Activated CD4-positive, CD25-positive, alpha-beta regulatory T cell treated with anti-CD3 and anti-CD28 coated beads, Interleukin-2, amount 50 U/mL, for 72 hours (primary cell): ENCODE measurements around the gene DEUP1.
A peak's percentile ranks its signal among the peaks of the same experiment; 100 is the strongest.
"Not testable (repeated sequence)": the region's sequence is repeated elsewhere in the genome, so short reads cannot be mapped to it uniquely, and the experiment has no call there.

ENCODE experiments used
- DNase-seq: peaks from one replicate; pipeline ENCODE4 v3.0.0; 2021

The DEUP1 gene

DNA sequence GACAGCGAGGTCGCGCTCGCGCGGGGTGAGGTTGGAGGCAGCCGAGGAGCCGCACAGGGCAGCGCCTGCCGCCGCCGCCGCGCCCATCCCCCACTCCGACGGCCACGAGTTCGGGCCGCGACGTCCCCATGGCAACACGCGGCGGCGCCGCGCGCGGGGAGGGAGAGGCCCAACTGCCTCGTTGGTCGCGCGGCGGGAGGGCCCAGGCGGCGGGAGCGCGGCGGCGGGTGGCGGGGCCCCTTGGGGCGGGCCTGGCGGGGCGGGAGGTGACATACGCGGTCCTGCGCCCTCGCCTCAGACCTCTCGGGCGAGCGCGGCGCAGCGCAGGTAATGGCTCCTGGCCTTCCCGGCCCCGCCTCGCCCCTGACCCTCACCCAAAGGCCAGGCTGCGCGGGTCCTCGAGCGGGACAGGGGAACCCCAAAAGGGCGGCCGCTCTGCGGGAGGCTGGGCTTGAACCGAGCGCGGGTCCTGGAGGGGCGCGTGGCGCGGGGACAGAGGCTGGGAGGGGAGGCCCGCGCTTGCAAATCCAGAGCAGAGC is at the start of gene DEUP1:
DEUP1 (plus strand) TSS at position 297 of the 539 bp plus-strand sequence. CDS start 1,518 bp downstream, outside the sequence.
- peak; percentile 30 for DNase-seq

DNA sequence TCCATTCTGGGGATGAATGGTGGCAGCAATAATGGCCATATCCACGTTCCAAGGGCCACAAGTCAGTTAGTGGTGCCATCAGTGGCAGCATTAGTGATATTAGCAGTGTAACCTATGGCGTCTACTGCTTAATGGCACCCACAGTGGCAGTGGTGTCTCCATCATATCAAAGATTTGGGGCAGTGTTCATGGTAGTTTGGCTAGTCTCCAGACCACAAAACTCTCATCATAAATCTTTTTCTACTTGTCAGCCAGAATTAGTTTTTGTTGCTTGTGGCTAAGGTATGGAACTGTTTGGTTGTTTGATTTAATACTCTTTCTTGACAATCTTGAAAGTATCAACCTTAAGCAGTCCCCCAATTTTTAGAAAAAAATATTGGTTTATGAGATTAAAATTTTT is 45.1 kb upstream of the DEUP1 start:
- no peak for DNase-seq

GRCh38 chr11:93287434-93287833 is 43.1 kb upstream of the DEUP1 start:
- DNase-seq: no peak

DNA sequence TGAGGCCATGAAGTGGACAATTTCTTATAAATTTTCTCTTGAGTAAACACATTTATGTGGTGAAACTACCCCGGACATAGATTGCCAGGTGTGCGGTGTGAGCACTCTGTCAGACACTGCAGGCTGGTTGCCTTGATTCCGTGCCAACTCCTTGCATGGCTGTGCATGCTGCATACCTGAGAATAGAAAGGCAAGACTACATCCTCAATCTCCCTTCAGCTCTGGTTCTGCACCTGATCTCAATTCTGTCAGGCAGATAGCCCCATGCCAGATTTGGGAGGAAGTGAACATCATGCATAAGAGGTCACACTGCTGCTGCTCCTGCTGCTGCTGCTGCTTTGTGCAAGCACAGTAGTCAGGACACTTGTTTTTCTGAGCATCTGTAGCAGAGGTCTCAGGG is 42.5 kb upstream of the DEUP1 start:
- no peak for DNase-seq

- no peak for DNase-seq
Measured at GRCh38 chr11:93288767-93289166, 41.8 kb upstream of the DEUP1 start.

GRCh38 chr11:93289782-93290463 is 40.6 kb upstream of the DEUP1 start:
- no peak for DNase-seq

DNA sequence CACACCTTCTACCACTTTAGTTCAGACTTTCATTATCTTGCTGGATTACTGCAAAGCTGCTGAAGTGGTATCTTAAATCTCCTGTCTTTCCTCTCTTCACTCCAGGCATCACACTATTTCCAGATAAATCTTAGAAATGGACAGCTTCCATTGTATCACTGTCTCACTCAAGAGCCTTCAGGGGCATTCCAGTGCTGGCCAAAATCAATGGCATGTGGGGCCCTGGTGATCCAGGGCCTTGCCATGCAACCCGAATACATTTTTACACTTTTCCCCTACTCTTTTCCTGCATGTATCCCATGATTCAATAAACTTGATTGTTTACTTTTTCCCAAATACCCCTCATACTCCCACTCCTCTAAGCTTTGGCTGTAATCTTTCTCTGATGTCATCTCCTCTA is 39.4 kb upstream of the DEUP1 start:
- no peak for DNase-seq

- DNase-seq: no peak
Measured at GRCh38 chr11:93291898-93292297, 38.6 kb upstream of the DEUP1 start.

DNA sequence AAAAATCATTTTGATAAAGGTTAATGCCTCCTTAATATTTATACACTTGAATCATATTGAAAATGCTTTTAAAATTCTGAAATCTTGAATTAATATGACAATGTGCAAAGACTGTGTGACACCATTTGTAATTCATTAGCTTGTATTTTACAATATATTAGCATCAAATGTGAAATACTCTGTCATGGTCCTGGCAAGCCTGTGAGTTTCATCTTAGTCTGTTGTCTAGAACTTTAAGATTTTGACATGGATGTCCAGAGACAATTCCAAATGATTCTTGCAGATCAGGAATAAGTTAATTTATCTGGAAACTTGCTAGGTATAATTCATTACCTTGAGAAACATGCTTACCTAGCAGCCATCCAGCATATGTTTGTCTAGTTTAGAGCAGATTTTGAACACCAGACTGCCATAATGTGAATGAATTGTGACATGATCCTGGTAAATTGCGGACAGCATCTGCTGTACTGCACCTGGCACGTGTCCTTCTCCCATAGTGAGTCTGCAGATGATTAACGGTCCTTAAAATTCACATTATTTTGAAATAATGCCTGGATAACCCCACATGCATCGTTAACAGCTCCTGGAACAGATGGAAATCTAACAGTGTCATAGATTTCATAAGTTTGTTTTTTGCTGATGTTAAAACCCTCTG is 34.5 kb upstream of the DEUP1 start:
- no peak for DNase-seq

DNA sequence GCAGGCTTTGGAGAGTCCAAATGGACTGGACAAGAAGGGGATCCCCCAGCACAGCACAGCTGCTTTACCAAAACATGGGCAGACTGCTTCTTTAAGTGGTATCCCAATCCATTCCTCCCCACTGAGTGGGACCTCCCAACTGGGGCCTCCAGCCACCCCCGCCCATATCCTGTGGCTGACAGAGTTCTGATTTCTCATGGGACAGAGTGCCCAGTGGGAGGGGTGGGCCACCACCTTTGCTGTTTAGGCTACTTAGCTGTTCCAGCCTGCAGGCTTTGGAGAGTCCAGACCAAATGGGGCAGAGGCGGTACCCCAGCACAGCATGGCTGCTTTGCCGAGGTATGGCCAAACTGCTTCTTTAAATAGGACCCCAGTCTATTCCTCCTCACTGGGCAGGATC is 26.9 kb upstream of the DEUP1 start:
- no peak for DNase-seq

DNA sequence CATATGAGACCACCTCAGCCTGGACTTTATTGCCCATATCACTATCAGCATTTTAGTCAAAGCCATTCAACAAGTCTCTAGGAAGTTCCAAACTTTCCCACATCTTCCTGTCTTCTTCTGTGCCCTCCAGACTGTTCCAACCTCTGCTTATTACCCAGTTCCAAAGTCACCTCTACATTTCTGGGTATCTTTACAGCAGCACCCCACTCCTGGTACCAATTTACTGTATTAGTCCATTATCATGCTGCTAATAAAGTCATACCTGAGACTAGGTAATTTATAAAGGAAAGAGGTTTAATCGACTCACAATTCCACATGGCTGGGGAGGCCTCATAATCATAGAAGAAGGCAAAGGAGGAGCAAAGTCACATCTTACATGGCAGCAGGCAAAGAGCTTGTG is 16.1 kb upstream of the DEUP1 start:
- DNase-seq: not testable (repeated sequence)

DNA sequence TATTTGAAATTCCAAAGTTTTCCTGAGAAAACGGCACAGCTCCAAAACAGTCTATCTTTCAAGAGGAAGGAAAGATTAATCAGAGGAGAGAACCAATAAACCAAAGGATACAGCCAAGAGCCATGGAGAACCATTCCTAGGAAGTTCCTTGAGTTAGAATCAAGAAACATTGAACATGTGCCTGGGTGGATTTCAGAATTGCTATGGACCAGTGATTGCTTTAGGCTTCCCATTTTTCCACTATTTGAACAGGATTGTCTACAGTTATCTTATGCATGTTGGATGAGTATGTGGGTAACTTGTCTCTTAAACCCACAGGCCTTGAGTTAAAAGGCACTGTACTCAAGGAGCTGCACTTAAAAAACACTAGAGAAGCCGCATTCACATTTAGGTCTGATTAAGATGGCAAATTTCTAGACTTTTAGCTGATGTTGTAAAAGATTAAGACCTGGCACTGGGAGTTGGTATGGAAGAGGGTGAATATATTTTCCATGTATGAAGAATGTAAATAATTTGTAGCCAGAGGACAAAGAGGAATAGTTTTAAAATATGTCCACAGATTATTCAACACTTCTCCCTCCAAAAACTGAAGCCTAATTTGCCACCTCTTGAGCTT is 11.2 kb upstream of the DEUP1 start:
- DNase-seq: no peak

DNA sequence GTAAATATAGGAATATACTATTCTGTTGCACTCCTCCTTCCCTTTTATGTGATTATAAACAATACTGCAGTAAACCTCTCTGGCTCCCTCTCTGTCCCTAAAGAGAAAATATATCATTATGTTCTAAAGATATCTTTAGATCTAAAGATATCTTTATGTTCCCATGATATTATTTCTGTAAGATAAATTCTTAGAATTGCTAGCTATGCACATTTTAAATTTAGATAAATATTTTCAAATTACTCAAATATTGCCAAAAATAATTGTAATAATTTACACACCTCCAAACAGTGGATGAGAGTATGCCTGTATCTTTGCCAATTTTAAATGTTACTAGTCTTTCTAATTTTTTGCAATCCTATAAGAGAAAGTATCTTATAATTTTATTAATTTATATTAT is 10.3 kb upstream of the DEUP1 start:
- DNase-seq: no peak

GRCh38 chr11:93322207-93322606 is 8.3 kb upstream of the DEUP1 start:
- DNase-seq: no peak

DNA sequence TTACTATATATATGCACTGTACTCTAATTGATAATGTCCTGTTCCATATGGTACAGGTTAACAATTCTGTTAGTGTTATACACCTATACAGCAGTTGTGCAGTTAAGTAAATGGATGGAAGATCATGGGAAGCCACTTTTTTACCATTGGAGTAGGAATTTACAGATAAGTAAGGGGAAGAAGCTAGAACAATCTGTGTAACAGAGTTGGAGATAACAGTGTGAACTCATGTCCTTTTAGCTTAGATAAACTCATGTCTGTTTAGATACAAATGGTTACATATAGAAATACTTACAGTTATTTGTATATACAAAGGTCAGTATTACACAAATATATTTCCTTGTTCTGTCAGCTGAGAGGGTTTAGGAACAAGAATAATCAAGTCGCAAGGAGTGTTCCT is 6.8 kb upstream of the DEUP1 start:
- DNase-seq: no peak

DNA sequence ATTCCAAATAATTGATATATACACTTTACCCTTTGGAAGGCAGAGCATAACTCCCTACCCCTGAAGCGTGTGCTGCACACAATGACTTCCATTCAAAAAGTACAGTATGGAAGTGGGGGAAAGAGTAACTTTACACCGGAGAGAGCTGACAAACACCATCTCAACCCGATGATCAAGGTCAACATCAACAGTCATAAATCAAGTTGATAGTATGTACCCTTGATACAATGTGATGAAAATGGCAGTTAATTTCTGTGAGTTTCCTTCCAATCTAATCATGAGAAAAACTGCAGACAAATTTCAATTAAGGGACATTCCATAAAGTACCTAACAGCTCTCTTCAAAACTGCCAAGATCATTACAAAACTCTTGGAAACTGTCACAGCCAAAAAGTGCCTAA is 6.0 kb upstream of the DEUP1 start:
- no peak for DNase-seq

GRCh38 chr11:93326681-93327080 is 3.9 kb upstream of the DEUP1 start:
- no peak for DNase-seq

DNA sequence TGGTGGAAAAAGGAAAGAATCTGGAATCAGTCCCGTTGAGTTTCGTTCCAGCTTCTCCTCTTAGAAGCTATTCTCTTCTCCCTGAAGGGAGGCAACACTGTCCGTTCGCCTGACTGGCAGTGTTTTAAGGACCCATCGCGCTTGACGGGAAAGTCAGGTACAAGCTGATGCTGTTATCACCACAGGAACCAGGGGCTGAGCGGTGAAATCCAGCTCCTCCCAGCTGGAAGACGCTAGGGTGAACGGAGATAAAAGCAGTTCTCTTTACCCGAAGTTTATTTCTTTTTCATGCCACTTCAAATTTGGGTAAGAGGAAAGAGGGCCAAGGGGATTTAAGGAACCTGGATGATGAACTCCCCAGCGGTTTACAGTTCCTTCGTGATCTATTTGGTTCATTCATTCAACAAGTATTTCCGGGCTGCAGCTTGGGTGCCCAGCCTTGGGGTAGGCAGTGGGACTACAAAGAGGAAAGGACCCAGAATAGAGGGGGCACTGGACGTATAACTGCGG is 551 bp upstream of the DEUP1 start:
- no peak for DNase-seq

DNA sequence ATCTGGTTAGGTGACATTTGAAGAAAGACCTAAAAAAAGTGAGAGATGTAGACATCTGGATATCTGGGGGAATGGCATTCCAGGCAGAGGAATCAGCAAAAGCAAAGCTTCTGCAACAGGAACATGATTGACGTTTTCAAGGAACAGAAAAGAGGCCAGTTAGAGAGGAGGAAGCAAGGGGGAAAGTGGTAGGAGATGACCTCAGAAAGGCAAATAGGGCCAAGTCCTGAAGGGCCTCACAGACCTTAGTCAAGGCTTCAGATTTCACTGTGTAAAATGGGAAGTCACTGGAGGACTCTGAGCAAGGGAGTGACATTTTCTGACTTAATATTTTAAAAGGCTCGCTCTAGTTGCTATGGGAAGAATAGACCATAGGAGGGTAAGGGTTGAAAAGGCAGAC is 9.7 kb downstream of the DEUP1 start:
- DNase-seq: no peak

DNA sequence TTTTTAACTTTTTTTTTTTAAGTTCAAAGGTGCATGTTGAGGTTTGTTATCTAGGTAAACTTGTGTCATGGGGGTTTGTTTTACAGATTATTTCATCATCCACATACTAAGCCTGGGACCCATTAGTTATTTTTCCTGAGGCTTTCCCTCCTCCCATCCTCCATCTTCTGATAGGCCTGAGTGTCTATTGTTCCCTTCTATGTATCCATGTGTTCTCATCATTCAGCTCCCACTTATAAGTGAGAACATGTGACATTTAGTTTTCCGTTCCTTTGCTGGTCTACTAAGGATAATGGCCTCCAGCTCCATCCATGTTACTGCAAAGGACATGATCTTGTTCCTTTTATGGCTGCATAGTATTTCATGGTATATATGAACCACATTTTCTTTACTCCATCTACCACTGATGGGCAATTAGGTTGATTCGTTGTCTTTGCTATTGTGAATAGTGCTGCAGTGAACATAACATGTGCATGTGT is 14.4 kb downstream of the DEUP1 start:
- no peak for DNase-seq

DNA sequence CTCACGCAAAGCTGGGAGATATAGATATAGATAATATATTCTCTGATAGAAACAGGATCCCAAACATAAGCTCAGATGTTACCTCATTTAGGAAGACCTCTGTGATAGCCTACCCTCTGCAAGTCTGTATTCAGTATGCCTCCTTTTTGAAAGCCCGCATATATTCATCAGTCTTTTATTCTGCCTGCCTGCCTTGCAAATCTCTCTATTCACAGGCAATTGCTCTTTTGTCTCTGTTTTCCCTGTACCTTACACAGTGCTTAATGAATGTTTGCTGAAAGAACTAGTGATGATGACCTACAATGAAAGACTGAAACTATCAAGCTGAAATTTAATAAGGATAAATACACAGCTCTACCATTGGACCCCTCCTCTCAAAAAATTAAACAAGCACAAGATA is 18.4 kb downstream of the DEUP1 start:
- DNase-seq: no peak

- DNase-seq: no peak
Measured at GRCh38 chr11:93350835-93351234, 20.3 kb downstream of the DEUP1 start.

- DNase-seq: no peak
Measured at GRCh38 chr11:93359396-93359795, 28.9 kb downstream of the DEUP1 start.

DNA sequence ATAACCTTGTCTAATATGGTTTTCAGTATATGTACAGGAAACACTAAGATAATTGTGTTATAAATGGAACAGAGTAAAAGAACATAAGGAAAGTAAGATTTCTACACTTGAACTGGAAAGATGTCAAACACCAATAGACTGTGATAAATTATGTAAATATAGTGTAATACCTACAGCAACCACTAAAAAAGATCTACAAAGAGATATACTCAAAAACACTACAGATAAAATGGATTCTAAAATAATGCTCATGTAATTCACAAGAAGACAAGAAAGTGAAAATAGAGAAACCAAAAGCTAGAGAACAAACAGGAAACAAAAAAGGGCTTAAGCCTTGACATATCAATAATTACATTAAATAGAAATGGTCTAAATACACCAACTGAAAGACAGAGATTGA is 30.9 kb downstream of the DEUP1 start:
- no peak for DNase-seq
